SK-N-MC (cell line): ENCODE measurements around the gene SNAPIN.

Experiments
- EZH2 ChIP-seq: fragments of 200-600 bp; sonication (generic); IDR thresholded peaks from one replicate; pipeline ENCODE4 v1.6.1; 2017; ENCODE audit warnings: antibody characterized with exemption
- FOXP2 ChIP-seq: optimal IDR thresholded peaks from 2 replicates; pipeline ENCODE3; 2011; ENCODE audit warnings: mild to moderate bottlenecking, moderate library complexity; ENCODE audit not compliant: insufficient read depth; ENCODE audit errors: extremely low read length, control extremely low read depth
- POLR2AphosphoS5 ChIP-seq: IDR thresholded peaks from 2 replicates; pipeline ENCODE4 v1.6.1; 2012; ENCODE audit warnings: mild to moderate bottlenecking, low read depth, low read length, borderline replicate concordance

- TF ChIP-seq EZH2 (no peak), POLR2AphosphoS5 (no peak), FOXP2 (no peak)
These were observed 1.2 kb downstream of the SNAPIN start for GRCh38 chr1:153659656-153660055.
